Occipital lobe (tissue), 2 donors: ENCODE data around the gene CSNK2B. TPM values are rescaled to one million over a fixed set of nuclear protein-coding genes. Genes with fewer than 3 reads are reported as not detected.
"Not testable (repeated sequence)": the region's sequence is repeated elsewhere in the genome, so short reads cannot be mapped to it uniquely, and the experiment has no call there.

Experiments used
- DNase-seq: peaks from one replicate; lab custom pipeline; 2025; lab: John Stamatoyannopoulos, UW
- total RNA-seq: library from RNA; depleted of rRNA; stranded (reverse); fragments of >200 nt; gene quantifications from one replicate; pipeline ENCODE4 v1.2.3, GENCODE V29; 2014

Gene CSNK2B
- total RNA-seq, 1 donor from 2014 or later: 69.9 TPM

DNA sequence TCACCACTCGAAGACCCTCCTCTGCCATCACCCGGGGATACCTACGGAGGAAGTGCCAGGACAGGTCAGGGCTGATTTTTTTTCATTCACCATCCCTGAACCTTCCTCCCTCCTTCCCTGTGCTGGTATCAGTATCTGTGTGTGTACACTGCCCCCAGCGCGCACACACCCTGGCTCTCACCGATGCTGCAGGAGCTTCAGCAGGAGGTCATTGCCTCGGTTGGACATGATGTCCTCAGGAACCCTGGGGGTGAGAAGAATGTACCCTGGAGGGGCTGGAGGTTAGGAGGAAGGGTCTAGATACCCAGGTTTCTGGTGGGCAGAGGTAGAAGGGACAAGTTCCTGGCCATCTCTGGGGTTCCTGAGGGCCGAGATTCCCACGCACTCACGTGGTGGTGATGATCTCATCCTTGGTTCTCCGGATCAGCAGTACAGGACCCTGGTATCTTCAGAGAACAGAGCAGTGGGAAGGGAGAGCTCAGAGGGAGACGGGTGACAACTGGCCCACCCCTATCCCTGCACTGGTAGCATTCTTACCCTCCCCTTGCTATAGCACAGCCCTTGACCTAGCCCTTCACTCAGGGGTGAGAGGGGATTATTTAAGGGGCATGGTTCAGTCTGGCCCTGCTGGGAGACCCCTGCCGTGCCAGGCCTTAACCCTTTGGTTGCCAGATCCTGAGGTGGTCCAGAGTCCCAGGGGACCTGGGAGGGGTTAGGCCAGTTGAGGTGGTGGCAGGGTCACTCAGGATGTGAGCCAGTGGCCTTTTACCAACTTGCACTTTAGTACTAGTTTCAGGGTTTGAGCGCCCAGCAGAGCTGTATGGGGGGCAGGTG, 22.2 kb downstream of the CSNK2B start:
- DNase-seq: no peak

DNA sequence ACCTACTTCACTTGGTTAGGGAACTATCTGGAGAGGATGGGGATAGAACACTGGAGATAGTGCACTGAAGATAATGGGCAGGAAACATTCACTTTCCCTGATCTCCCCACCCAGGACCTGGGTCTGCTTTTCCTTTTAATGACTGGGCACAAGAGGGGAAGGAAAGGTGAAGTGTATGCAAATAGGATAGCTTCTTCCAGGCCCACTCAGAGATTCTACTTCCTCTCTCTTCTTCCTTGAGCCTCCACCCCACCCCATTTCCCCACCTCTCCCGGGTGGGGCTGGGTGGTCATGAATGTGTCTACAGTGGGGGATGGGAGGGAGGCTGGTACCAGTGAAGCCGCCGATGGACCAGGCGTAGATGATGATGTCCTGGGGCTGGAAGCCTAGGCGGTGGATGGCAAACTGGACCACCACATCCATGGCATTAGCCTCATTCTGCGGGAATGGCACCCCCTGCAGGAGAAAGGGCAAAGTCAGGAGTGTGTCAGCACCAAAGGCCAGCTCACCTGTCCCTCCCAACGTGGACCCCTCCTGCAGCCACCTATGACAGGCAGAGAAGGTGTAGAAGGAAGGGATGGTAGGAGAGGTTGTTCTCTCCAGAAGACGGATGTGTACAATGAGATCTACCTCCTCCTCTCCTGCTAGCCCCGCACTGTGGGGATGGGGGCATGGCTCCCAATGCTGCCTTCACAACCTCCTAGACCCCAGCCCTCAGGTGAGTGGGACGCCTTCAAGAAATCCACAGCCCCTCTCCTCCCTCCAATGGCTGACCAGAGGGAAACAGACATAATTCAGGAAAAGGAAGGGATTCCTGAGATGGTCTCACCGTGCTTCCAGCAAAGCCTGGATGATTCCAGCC, 23.6 kb downstream of the CSNK2B start:
- DNase-seq: no peak

- no peak for DNase-seq
Observed at GRCh38 chr6:31690231-31691077, 24.6 kb downstream of the CSNK2B start.

- DNase-seq: no peak
Observed at GRCh38 chr6:31691078-31691463, 25.2 kb downstream of the CSNK2B start.

- DNase-seq: no peak
Observed at GRCh38 chr6:31691564-31692108, 25.8 kb downstream of the CSNK2B start.

GRCh38 chr6:31692353-31692752, 26.5 kb downstream of the CSNK2B start:
- no peak for DNase-seq

DNA sequence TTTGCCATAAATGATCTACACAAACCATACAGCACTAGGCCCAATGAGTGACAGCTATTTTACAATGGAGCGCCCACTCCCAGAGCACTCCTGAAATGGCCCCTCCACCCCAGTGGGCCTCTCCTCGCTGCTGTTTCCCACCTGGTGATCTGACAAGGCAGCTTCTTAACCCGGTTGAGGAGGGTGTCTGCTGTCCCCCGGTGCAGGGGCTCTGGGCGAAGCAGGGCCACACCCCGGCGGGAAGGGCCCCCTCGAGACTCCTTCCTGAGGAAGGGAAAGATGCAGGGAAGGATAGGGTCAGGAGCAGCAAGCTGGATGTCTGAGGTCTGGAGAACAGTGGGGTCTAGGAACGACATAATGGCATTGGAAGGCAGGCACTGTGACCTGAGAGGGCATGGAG, 27.0 kb downstream of the CSNK2B start:
- DNase-seq: no peak

DNA sequence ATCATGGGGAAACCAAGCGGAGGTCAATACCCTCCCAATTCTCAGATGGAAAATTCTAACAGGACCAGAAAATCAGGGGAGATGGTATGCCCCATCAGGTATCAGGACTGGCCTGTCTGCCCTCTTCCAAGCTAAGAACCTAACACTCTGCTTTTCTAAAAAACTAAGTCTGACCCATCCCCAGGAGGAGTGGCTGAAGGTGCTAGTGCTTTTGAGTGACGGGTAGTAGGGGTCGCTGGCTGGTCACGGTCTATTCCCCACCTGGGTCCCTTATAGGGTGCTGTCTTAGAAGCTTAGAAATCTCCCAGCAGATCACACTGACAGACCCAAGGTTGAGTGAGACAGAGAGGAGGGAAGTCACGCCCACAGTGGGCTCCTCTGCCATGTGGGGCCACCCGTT, 27.7 kb downstream of the CSNK2B start:
- DNase-seq: no peak

DNA sequence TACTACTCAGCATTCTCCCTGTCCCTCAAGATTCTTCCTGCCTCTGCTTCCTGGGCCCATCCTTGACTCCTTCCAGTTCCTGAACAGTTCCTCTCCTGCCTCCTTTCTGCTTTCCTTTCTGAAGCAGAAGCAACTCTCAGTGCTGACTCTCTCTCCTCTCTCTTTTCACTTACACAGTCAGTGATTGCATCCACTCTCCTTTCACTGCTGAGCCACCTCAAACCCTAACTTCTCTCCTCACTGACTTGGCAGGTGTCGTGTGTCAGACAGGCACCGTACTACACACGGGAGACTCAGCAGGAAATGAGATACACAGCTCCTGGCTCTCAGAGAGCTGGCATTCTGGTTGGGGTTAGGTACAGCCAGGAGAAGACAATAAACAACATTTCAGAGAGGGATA, 31.7 kb downstream of the CSNK2B start:
- DNase-seq: no peak

GRCh38 chr6:31700740-31701401, 35.0 kb downstream of the CSNK2B start:
- DNase-seq: no peak

- no peak for DNase-seq
Observed at GRCh38 chr6:31701666-31702404, 36.0 kb downstream of the CSNK2B start.

DNA sequence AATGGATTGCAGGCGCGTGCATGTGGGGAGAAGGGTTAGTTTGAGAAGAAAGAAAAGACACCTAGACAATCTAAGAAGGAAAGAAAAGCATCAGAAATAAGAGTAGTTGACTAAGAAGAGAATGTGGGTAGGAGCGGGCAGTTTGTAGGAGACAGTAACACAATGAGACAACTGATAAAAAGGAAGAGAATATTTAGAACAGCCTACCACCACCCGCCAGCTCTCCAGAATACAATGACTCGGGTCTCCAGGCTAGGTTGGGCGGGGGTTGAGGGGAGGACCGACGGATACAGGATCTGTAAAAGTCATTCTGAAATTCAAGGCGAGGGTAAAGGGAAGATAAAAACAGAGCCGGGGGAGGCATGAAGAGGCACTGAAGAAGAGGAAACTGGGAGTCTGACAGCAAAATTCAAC, 36.5 kb downstream of the CSNK2B start:
- DNase-seq: no peak

GRCh38 chr6:31702819-31703716, 37.2 kb downstream of the CSNK2B start, which contains the start of gene ABHD16A:
Gene ABHD16A, minus strand, starts transcription at chr6:31703324. Its CDS starts 43 bp downstream, at chr6:31703281.
- DNase-seq: peak; percentile 97

GRCh38 chr6:31705931-31706330, 40.1 kb downstream of the CSNK2B start:
- no peak for DNase-seq

DNA sequence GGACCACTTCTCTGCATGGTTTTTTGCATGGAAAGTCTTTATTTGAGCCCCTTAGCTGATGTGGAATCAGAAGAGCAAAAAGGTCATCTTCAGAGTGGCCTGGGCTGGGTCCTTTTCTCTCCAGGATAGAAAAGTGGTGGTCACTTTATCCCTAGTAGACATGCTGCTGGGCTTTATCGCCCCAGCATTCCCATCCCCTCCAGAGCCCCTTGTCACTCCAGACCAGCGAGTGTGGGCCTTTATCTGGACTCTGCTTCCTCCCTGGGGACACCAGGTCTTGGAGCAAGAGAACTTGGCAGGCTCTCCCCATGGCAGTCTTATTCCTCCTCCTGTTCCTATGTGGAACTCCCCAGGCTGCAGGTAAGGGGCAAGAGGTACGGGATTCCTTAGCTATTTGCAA, 40.7 kb downstream of the CSNK2B start, which contains the start of gene LY6G6F:
Gene LY6G6F (plus strand): TSS at position 268 of the 400 bp plus-strand sequence. CDS start 41 bp downstream, at position 309.
- DNase-seq: no peak

DNA sequence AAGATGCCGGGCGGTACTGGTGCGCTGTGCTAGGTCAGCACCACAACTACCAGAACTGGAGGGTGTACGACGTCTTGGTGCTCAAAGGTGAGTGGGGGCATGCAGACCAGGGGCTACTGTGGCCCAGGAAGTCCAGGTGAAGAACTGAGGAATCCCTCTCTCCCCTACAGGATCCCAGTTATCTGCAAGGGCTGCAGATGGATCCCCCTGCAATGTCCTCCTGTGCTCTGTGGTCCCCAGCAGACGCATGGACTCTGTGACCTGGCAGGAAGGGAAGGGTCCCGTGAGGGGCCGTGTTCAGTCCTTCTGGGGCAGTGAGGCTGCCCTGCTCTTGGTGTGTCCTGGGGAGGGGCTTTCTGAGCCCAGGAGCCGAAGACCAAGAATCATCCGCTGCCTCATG, 41.8 kb downstream of the CSNK2B start:
- DNase-seq: no peak

- DNase-seq: no peak
Observed at GRCh38 chr6:31708224-31708623, 42.3 kb downstream of the CSNK2B start.

DNA sequence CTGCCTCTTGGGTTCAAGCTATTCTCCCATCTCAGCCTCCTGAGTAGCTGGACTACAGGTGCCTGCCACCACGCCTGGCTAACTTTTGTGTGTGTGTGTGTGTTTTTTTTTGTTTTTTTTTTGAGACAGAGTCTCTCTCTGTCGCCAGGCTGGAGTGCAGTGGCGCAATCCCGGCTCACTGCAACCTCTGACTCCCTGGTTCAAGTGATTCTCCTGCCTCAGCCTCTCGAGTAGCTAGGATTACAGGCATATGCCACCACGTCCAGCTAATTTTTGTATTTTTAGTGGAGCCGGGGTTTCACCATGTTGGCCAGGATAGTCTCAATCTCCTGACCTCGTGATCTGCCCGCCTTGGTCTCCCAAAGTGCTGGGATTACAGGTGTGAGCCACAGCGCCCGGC, 43.3 kb downstream of the CSNK2B start:
- not testable (repeated sequence) for DNase-seq
